ENCODE data around the gene ZIC5. TPM values are rescaled to one million over a fixed set of nuclear protein-coding genes. Genes with fewer than 3 reads are reported as not detected.

Gene ZIC5
- total RNA-seq, 1 donor from 2014 or later: not detected

- Mint-ChIP-seq H3K27ac (no peak overlapping the region), H3K27me3 (ENCODE audit: low read depth) (peaks cover 65% of the 10 kb centered on the region), H3K36me3 (ENCODE audit: low read depth) (peaks cover 6% of the 10 kb centered on the region), H3K4me3 (ENCODE audit: low read depth) (no peak overlapping the region), H3K4me1 (ENCODE audit: low read depth) (peaks cover 4% of the 10 kb centered on the region), H3K9me3 (peaks cover 9% of the 10 kb centered on the region)
- no peak for DNase-seq (ENCODE audit: low spot score)
- intact Hi-C loops (cut with micrococcal nuclease): loop anchor here (5.0 kb wide), 1 partner anchor 253 kb away; no protein-coding TSS in a partner anchor
Measured at GRCh38 chr13:99984461-99985240, 13.1 kb upstream of the ZIC5 start.

- DNase-seq (ENCODE audit: low spot score): no peak
- intact Hi-C loops (cut with micrococcal nuclease): loop anchor here (5.0 kb wide), 1 partner anchor 254 kb away; no protein-coding TSS in a partner anchor
- Mint-ChIP-seq H3K27ac (no peak overlapping the region), H3K9me3 (peaks cover 9% of the 10 kb centered on the region), H3K27me3 (ENCODE audit: low read depth) (peaks cover 63% of the 10 kb centered on the region), H3K4me3 (ENCODE audit: low read depth) (no peak overlapping the region), H3K4me1 (ENCODE audit: low read depth) (peaks cover 4% of the 10 kb centered on the region), H3K36me3 (ENCODE audit: low read depth) (peaks cover 6% of the 10 kb centered on the region)
Measured at GRCh38 chr13:99983499-99984401, 12.2 kb upstream of the ZIC5 start.

GRCh38 chr13:99982731-99983498 is 11.3 kb upstream of the ZIC5 start:
- H3K4me3 Mint-ChIP-seq (ENCODE audit: low read depth): no peak overlapping the region
- H3K36me3 Mint-ChIP-seq (ENCODE audit: low read depth): peaks cover 6% of the 10 kb centered on the region
- H3K27ac Mint-ChIP-seq: no peak overlapping the region
- peaks cover 64% of the 10 kb centered on the region for H3K27me3 Mint-ChIP-seq (ENCODE audit: low read depth)
- intact Hi-C loops (cut with micrococcal nuclease): loop anchor here (5.0 kb wide), 1 partner anchor 254 kb away; no protein-coding TSS in a partner anchor
- no peak for DNase-seq (ENCODE audit: low spot score)
- peaks cover 4% of the 10 kb centered on the region for H3K4me1 Mint-ChIP-seq (ENCODE audit: low read depth)
- H3K9me3 Mint-ChIP-seq: peaks cover 9% of the 10 kb centered on the region

DNA sequence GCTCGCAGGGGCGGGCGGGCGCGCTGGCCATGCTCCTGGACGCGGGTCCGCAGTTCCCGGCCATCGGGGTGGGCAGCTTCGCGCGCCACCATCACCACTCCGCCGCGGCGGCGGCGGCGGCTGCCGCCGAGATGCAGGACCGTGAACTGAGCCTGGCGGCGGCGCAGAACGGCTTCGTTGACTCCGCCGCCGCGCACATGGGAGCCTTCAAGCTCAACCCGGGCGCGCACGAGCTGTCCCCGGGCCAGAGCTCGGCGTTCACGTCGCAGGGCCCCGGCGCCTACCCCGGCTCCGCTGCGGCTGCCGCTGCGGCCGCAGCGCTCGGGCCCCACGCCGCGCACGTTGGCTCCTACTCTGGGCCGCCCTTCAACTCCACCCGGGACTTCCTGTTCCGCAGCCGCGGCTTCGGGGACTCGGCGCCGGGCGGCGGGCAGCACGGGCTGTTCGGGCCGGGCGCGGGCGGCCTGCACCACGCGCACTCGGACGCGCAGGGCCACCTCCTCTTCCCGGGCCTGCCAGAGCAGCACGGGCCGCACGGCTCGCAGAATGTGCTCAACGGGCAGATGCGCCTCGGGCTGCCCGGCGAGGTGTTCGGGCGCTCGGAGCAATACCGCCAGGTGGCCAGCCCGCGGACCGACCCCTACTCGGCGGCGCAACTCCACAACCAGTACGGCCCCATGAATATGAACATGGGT is 10.6 kb upstream of the ZIC5 start:
- Mint-ChIP-seq H3K36me3 (ENCODE audit: low read depth) (peaks cover 6% of the 10 kb centered on the region), H3K27ac (no peak overlapping the region), H3K4me1 (ENCODE audit: low read depth) (peaks cover 4% of the 10 kb centered on the region), H3K4me3 (ENCODE audit: low read depth) (no peak overlapping the region), H3K9me3 (peaks cover 9% of the 10 kb centered on the region), H3K27me3 (ENCODE audit: low read depth) (peaks cover 64% of the 10 kb centered on the region)
- intact Hi-C loops (cut with micrococcal nuclease): loop anchor here (5.0 kb wide), 1 partner anchor 255 kb away; no protein-coding TSS in a partner anchor
- DNase-seq (ENCODE audit: low spot score): no peak

- Mint-ChIP-seq H3K36me3 (ENCODE audit: low read depth) (peaks cover 6% of the 10 kb centered on the region), H3K4me3 (ENCODE audit: low read depth) (no peak within 1 kb of the TSS), H3K27ac (no peak within 1 kb of the TSS), H3K27me3 (ENCODE audit: low read depth) (peaks cover 64% of the 10 kb centered on the region), H3K4me1 (ENCODE audit: low read depth) (peaks cover 4% of the 10 kb centered on the region), H3K9me3 (peaks cover 9% of the 10 kb centered on the region)
- intact Hi-C loops (cut with micrococcal nuclease): loop anchor here (5.0 kb wide), 1 partner anchor 256 kb away; no protein-coding TSS in a partner anchor
- DNase-seq (ENCODE audit: low spot score): no peak
Measured at GRCh38 chr13:99981735-99982035, 10.1 kb upstream of the ZIC5 start, which contains the start of gene ZIC2. Gene ZIC2 (plus strand): TSS chr13:99981784. CDS start chr13:99982065, 281 bp downstream.

GRCh38 chr13:99980824-99981734 is 9.5 kb upstream of the ZIC5 start:
- no peak for DNase-seq (ENCODE audit: low spot score)
- H3K4me1 Mint-ChIP-seq (ENCODE audit: low read depth): peaks cover 2% of the 10 kb centered on the region

DNA sequence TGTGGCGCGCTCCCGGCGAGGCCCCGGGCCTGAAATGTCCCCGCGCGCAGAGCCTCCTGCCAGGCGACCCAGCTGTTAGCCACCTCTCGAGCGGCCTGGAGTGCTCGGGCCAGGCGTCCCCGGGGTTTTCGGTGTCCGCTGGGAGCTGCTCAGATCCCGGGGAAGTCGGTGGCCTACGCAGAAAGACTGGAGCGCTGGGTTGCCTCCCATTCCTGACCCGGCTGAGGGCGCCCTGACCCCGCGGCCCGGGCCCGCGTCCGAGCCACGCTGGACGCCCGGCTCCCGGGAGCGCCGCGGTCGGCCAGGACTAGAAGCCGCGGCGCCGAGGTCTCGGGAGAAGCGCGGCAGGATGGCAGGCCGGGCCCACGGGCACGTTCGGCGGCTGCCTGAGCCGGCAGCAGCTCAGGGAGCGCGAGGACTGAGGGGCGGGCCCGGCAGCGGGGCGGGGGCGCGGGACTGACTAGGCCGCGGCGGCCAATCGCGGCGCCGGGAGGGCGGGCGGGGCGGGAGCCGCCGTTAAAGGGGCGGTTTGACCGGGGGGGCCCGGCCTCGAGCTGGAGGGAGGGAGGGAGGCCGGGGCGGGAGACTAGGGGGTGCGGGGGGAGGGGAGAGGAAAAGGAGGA is 8.7 kb upstream of the ZIC5 start:
- intact Hi-C loops (cut with micrococcal nuclease): loop anchor here (5.0 kb wide), 1 partner anchor 257 kb away; no protein-coding TSS in a partner anchor
- H3K4me1 Mint-ChIP-seq (ENCODE audit: low read depth): no peaks in the 10 kb centered on the region
- H3K4me3 Mint-ChIP-seq (ENCODE audit: low read depth): no peak overlapping the region
- H3K9me3 Mint-ChIP-seq: peaks cover 5% of the 10 kb centered on the region
- peaks cover 66% of the 10 kb centered on the region for H3K27me3 Mint-ChIP-seq (ENCODE audit: low read depth)
- no peaks in the 10 kb centered on the region for H3K36me3 Mint-ChIP-seq (ENCODE audit: low read depth)
- DNase-seq (ENCODE audit: low spot score): no peak
- H3K27ac Mint-ChIP-seq: no peak overlapping the region

More at GRCh38 chr13:99980824-99981734, 9.5 kb upstream of the ZIC5 start:
- intact Hi-C loops (cut with micrococcal nuclease): loop anchor here (5.0 kb wide), 1 partner anchor 256 kb away; no protein-coding TSS in a partner anchor
- Mint-ChIP-seq H3K9me3 (peaks cover 7% of the 10 kb centered on the region), H3K4me3 (ENCODE audit: low read depth) (no peak overlapping the region), H3K27me3 (ENCODE audit: low read depth) (peaks cover 64% of the 10 kb centered on the region), H3K36me3 (ENCODE audit: low read depth) (peaks cover 3% of the 10 kb centered on the region), H3K27ac (no peak overlapping the region)

GRCh38 chr13:99979453-99980200 is 8.1 kb upstream of the ZIC5 start:
- intact Hi-C loops (cut with micrococcal nuclease): loop anchor here (5.0 kb wide), 2 partner anchors 258 to 322 kb away; no protein-coding TSS in a partner anchor
- H3K27me3 Mint-ChIP-seq (ENCODE audit: low read depth): peaks cover 70% of the 10 kb centered on the region
- DNase-seq (ENCODE audit: low spot score): no peak
- H3K9me3 Mint-ChIP-seq: peaks cover 5% of the 10 kb centered on the region
- H3K4me3 Mint-ChIP-seq (ENCODE audit: low read depth): no peak overlapping the region
- H3K4me1 Mint-ChIP-seq (ENCODE audit: low read depth): no peaks in the 10 kb centered on the region
- no peak overlapping the region for H3K27ac Mint-ChIP-seq
- H3K36me3 Mint-ChIP-seq (ENCODE audit: low read depth): no peaks in the 10 kb centered on the region

GRCh38 chr13:99978799-99979452 is 7.4 kb upstream of the ZIC5 start:
- intact Hi-C loops (cut with micrococcal nuclease): loop anchor here (5.0 kb wide), 1 partner anchor 322 kb away; no protein-coding TSS in a partner anchor
- Mint-ChIP-seq H3K27me3 (ENCODE audit: low read depth) (peaks cover 70% of the 10 kb centered on the region), H3K9me3 (no peaks in the 10 kb centered on the region), H3K36me3 (ENCODE audit: low read depth) (no peaks in the 10 kb centered on the region), H3K4me3 (ENCODE audit: low read depth) (no peak overlapping the region), H3K27ac (no peak overlapping the region), H3K4me1 (ENCODE audit: low read depth) (no peaks in the 10 kb centered on the region)
- no peak for DNase-seq (ENCODE audit: low spot score)
